NT2/D1 (cell line): ENCODE measurements around the gene ANK2.

Source experiments
- YY1 ChIP-seq: IDR thresholded peaks from 2 replicates; pipeline ENCODE4 v1.6.1; 2011; ENCODE audit not compliant: insufficient read length, insufficient read depth
- ZNF274 ChIP-seq: IDR thresholded peaks from 2 replicates; pipeline ENCODE4 v1.6.1; 2011; ENCODE audit warnings: mild to moderate bottlenecking, low read depth, low read length

DNA sequence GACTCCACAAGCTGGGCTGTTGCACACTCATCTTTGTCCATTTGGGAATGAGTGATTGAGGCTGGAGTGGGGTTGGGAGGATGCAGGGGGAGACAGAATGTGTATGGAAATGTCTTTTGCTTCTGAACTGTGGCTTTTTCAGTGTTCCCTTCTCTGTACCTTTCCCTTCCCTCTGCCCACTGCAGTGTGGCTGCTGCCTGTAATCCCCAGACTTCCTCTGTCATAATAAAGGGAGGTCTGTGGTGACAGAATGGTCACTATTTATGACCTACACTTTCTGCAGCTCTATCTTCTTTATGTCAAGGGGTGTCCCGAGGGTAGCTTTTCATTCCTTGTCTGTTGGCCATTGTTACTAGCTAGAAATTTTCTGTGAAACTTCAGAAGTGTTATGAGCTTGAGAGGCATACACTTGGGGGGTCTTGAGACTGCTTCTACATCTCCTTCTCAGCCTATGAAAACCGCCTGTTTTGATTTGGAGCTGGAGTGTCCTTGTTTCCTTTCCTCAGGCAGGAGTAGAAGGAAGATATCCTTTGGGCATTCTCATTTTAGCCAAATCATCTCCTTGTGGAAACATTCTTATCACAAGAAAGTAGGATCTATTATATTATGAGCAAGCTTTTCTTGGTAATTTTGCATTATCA, 63.0 kb downstream of the ANK2 start:
- TF ChIP-seq ZNF274 (no peak), YY1 (no peak)
